ENCODE results near the gene SNX8. TPM values are rescaled to one million over a fixed set of nuclear protein-coding genes. Genes with fewer than 3 reads are reported as not detected.

Gene SNX8
- total and polyA plus RNA-seq, 2 of the 8 experiments (the other 6 are each of a cell fraction or from before 2014, with no cell fraction given) = 46.2 to 70.8 TPM

GRCh38 chr7:2204446-2204845 lies 109.8 kb downstream of the SNX8 start:
- Histone ChIP-seq H2AK5ac (ENCODE audit: low read depth, low read length) (no peak overlapping the region), H3K79me1 (ENCODE audit: low read depth, low read length) (peaks cover 4% of the 10 kb centered on the region), H3K36me3 (ENCODE audit: control insufficient read depth in 2 of 4, insufficient read depth in 4 of 4, low read length in 3 of 4) (peaks cover 4 to 21% (median 12%) of the 10 kb centered on the region in 4 experiments; a peak in 6 of 8 replicates), H3K27ac (ENCODE audit: low read depth, low read length) (no peak overlapping the region), H3K9ac (replicated peaks in 1 of 4; ENCODE audit: extremely low read depth in 1 of 4, low read depth in 3 of 4, low read length in 3 of 4) (no peak overlapping the region), H4K91ac (replicated peaks; ENCODE audit: insufficient read length, low read length) (no peak overlapping the region), H4K20me1 (replicated peaks in 1 of 2; ENCODE audit: control insufficient read depth in 1 of 2, insufficient read depth in 2 of 2, low read length in 2 of 2) (peaks cover 12 to 21% of the 10 kb centered on the region in 2 experiments), H2BK15ac (ENCODE audit: low read length) (no peak overlapping the region), H3K14ac (ENCODE audit: insufficient read length) (no peak overlapping the region), H3K4ac (replicated peaks; ENCODE audit: insufficient read length, low read depth, low read length) (no peak overlapping the region), H3K9me3 (ENCODE audit: insufficient read depth in 2 of 2, low read depth in 1 of 2, low read length in 1 of 2) (no peaks in the 10 kb centered on the region), H3K4me1 (replicated peaks in 1 of 4; ENCODE audit: control insufficient read depth in 3 of 4, insufficient read depth in 4 of 4, low read length in 3 of 4) (no peaks in the 10 kb centered on the region), H3K23me2 (ENCODE audit: low read depth, low read length) (no peaks in the 10 kb centered on the region), H2AFZ (ENCODE audit: low read length) (no peak overlapping the region), H4K5ac (ENCODE audit: insufficient read length, low read depth, low read length) (no peak overlapping the region), H3K23ac (ENCODE audit: insufficient read length) (no peak overlapping the region), H3K56ac (replicated peaks; ENCODE audit: insufficient read length, low read depth, low read length) (no peak overlapping the region), H4K8ac (ENCODE audit: extremely low read depth, insufficient read depth, low read length) (no peak overlapping the region), H2BK5ac (ENCODE audit: low read depth, low read length) (no peak overlapping the region), H3K4me2 (ENCODE audit: insufficient read depth in 1 of 2, low read depth in 2 of 2, low read length in 2 of 2) (no peak overlapping the region), H3K79me2 (ENCODE audit: control insufficient read depth in 1 of 2, insufficient read depth in 2 of 2, low read length in 2 of 2) (peaks cover 0 to 3% of the 10 kb centered on the region in 2 experiments; a peak in 1 of 4 replicates), H3K27me3 (replicated peaks in 1 of 4; ENCODE audit: control insufficient read depth in 3 of 4, extremely low read depth in 1 of 4, insufficient read depth in 3 of 4, low read length in 3 of 4) (no peaks in the 10 kb centered on the region), H3K4me3 (ENCODE audit: extremely low read depth in 1 of 4, insufficient read depth in 2 of 4, low read depth in 3 of 4, low read length in 4 of 4) (no peak overlapping the region), H3K18ac (ENCODE audit: extremely low read depth, low read length) (no peak overlapping the region), H2BK12ac (ENCODE audit: low read depth, low read length) (no peak overlapping the region), H2BK120ac (replicated peaks; ENCODE audit: low read depth, low read length) (no peak overlapping the region), H2BK20ac (ENCODE audit: low read length) (no peak overlapping the region)
- WGBS, 2 experiments (ENCODE audit: extremely low coverage in 1 of 2, insufficient coverage in 1 of 2, insufficient read length in 1 of 2, insufficient replicate concordance in 2 of 2, low coverage in 1 of 2, low lambda C conversion rate in 2 of 2, missing lambda C conversion rate in 1 of 2) = 95% methylated on average over 11 of the region's 11 CpGs; no CpG with 5 or more reads in 1 of the 2 experiments
- ChIA-PET POLR2A (ENCODE audit: partially characterized antibody) (no interaction called here), CTCF (ENCODE audit: partially characterized antibody) (interaction anchor here (0.7 to 1.5 kb wide), 2 partner anchors 10 to 76 kb away, joined by 3 to 7 read pairs; no protein-coding TSS in a partner anchor)
- DNase-seq (ENCODE audit: low read depth in 1 of 2, low spot score in 2 of 2) (no peak), FAIRE-seq (no peak)
- TF ChIP-seq E2F6 (IDR thresholded peaks at IDR 0.05) (no peak), SP4 (IDR thresholded peaks at IDR 0.05; ENCODE audit: low read length) (no peak), CBX8 (IDR thresholded peaks at IDR 0.05; ENCODE audit: borderline replicate concordance, low read depth, low read length) (no peak), KDM4A (IDR thresholded peaks at IDR 0.05; ENCODE audit: low read depth, low read length, severe bottlenecking) (no peak), CREB1 (IDR thresholded peaks at IDR 0.05) (no peak), RXRA (IDR thresholded peaks at IDR 0.05; ENCODE audit: insufficient read depth, low read depth, low read length) (no peak), RBBP5 (IDR thresholded peaks at IDR 0.05; ENCODE audit: borderline replicate concordance, low read depth, low read length) (no peak), JUN (IDR thresholded peaks at IDR 0.05; ENCODE audit: low read depth, low read length) (no peak), RFX5 (IDR thresholded peaks at IDR 0.05; ENCODE audit: borderline replicate concordance, low read depth, low read length) (no peak), MAFK (IDR thresholded peaks at IDR 0.05; ENCODE audit: low read depth, low read length) (no peak), BACH1 (IDR thresholded peaks at IDR 0.05; ENCODE audit: low read length) (no peak), YY1 (IDR thresholded peaks at IDR 0.05; ENCODE audit: low read depth, low read length) (no peak), HDAC2 (IDR thresholded peaks at IDR 0.05; ENCODE audit: borderline replicate concordance in 1 of 2, low read depth in 2 of 2, low read length in 2 of 2) (no peak), SRF (IDR thresholded peaks at IDR 0.05; ENCODE audit: low read depth, low read length) (no peak)
